Small intestine (tissue), 7 donors: ENCODE results near the gene OR52N5. TPM values are rescaled to one million over a fixed set of nuclear protein-coding genes. Genes with fewer than 3 reads are reported as not detected.

Experiments used
- DNase-seq, 2 donors: peaks; one replicate each; pipeline versions ENCODE4 v3.0.0 to v3.0.0-alpha.2; 2013
- FAIRE-seq: peaks from 2 replicates; lab custom pipeline; 2012; peaks lifted over from hg19 to GRCh38; lab: Jason Lieb, UNC
- H3K27ac ChIP-seq, 3 donors: one replicate each; pipeline ENCODE4 v1.5.1; 2013; ENCODE audit warnings: low read length in 2 of 3, mild to moderate bottlenecking in 2 of 3, control low read depth in 1 of 3, inconsistent platforms in 1 of 3, low read depth in 1 of 3, moderate library complexity in 1 of 3
- H3K27me3 ChIP-seq, 3 donors: one replicate each; pipeline ENCODE4 v1.6.1; 2013; ENCODE audit warnings: low read length in 3 of 3, inconsistent platforms in 1 of 3; ENCODE audit not compliant: control insufficient read depth in 3 of 3, insufficient read depth in 3 of 3
- H3K36me3 ChIP-seq, 3 donors: one replicate each; pipeline ENCODE4 v1.6.1; 2013; ENCODE audit warnings: low read length in 3 of 3, inconsistent platforms in 1 of 3, low read depth in 1 of 3, mild to moderate bottlenecking in 1 of 3, moderate library complexity in 1 of 3; ENCODE audit not compliant: control insufficient read depth in 3 of 3, insufficient read depth in 2 of 3
- H3K4me1 ChIP-seq, 3 donors: one replicate each; pipeline ENCODE4 v1.6.1; 2013; ENCODE audit warnings: low read length in 2 of 3, inconsistent platforms in 1 of 3, low read depth in 1 of 3, mild to moderate bottlenecking in 1 of 3, moderate library complexity in 1 of 3; ENCODE audit not compliant: control insufficient read depth in 3 of 3, insufficient read depth in 2 of 3
- H3K4me3 ChIP-seq, 3 donors: one replicate each; pipeline ENCODE4 v1.5.1; 2013; ENCODE audit warnings: low read length in 3 of 3, control low read depth in 1 of 3, inconsistent platforms in 1 of 3, low read depth in 1 of 3, mild to moderate bottlenecking in 1 of 3, moderate library complexity in 1 of 3
- H3K9me3 ChIP-seq, 2 donors: one replicate each; pipeline ENCODE4 v1.6.1; 2013; ENCODE audit warnings: low read depth in 1 of 2, low read length in 1 of 2; ENCODE audit not compliant: control insufficient read depth in 2 of 2, insufficient read depth in 1 of 2
- WGBS, 3 donors: extraction: QIAGEN DNeasy Blood & Tissue Kit; methylation state at CpG; one replicate each; pipeline ENCODE4 v1.1.7; 2013; 5-methylcytosine and 5-hydroxymethylcytosine counted together
- polyA plus RNA-seq, 4 donors: library from polyadenylated mRNA; stranded (reverse) in 3 of 4; unstranded in 1 of 4; fragments of 200-250 nt in 3 of 4; fragments of 120-200 nt in 1 of 4; gene quantifications; one replicate each; pipeline versions ENCODE4 v1.2.1 to v1.2.3, GENCODE V29; 2013
- donor health status: healthy with polysubstance abuse.
- donor health status: control.
- donor health status: control.
- donor health status: Bipolar disorder and iron deficiency.
- donor health status: healthy.

Gene OR52N5
- polyA plus RNA-seq, 4 donors, result not detected

GRCh38 chr11:5807580-5807979 lies 24.4 kb upstream of the OR52N5 start:
- WGBS, 3 donors, result 65 to 70% (median 66%) methylated on average over 10 of the region's 10 CpGs
- FAIRE-seq, result no peak
- H3K4me1 ChIP-seq, result peaks cover 0 to 3% (median 0%) of the 10 kb centered on the region in 3 donors

GRCh38 chr11:5803982-5804381 lies 20.8 kb upstream of the OR52N5 start:
- no peak for DNase-seq
- Histone ChIP-seq H3K36me3 (no peaks in the 10 kb centered on the region), H3K9me3 (no peaks in the 10 kb centered on the region), H3K4me3 (no peak overlapping the region), H3K27ac (no peak overlapping the region), H3K27me3 (peaks cover 0 to 7% (median 5%) of the 10 kb centered on the region in 3 donors), H3K4me1 (peaks cover 0 to 3% (median 0%) of the 10 kb centered on the region in 3 donors)
- no peak for FAIRE-seq
- 86 to 89% (median 88%) methylated on average over 5 of the region's 5 CpGs for WGBS, 3 donors

More at GRCh38 chr11:5807580-5807979, 24.4 kb upstream of the OR52N5 start:
- no peak for DNase-seq
- H3K27me3 ChIP-seq, result peaks cover 0 to 11% (median 3%) of the 10 kb centered on the region in 3 donors
- no peaks in the 10 kb centered on the region for H3K36me3 ChIP-seq
- no peak overlapping the region for H3K4me3 ChIP-seq
- H3K27ac ChIP-seq, result no peak overlapping the region
- H3K9me3 ChIP-seq, result no peaks in the 10 kb centered on the region

GRCh38 chr11:5796541-5796940 lies 13.4 kb upstream of the OR52N5 start:
- FAIRE-seq, result no peak
- no peaks in the 10 kb centered on the region for H3K4me1 ChIP-seq
- H3K27ac ChIP-seq, result no peak overlapping the region
- H3K27me3 ChIP-seq, result peaks cover 0 to 2% (median 0%) of the 10 kb centered on the region in 3 donors
- H3K9me3 ChIP-seq, result no peaks in the 10 kb centered on the region
- DNase-seq, result no peak
- no peak overlapping the region for H3K4me3 ChIP-seq
- 84 to 90% (median 87%) methylated on average over 6 of the region's 6 CpGs for WGBS, 3 donors
- H3K36me3 ChIP-seq, result no peaks in the 10 kb centered on the region

GRCh38 chr11:5791165-5791564 lies 8.0 kb upstream of the OR52N5 start, which contains the start of gene OR52N1:
Gene OR52N1 (minus strand): TSS chr11:5791265. CDS start chr11:5788816, 2,449 bp downstream.
- FAIRE-seq (no peak), DNase-seq (no peak)
- 74 to 84% (median 77%) methylated on average over 3 of the region's 3 CpGs for WGBS, 3 donors
- no peaks in the 10 kb centered on the region for H3K9me3 ChIP-seq
- no peak within 1 kb of the TSS for H3K27ac ChIP-seq
- H3K4me1 ChIP-seq, result no peaks in the 10 kb centered on the region
- H3K27me3 ChIP-seq, result no peaks in the 10 kb centered on the region
- H3K36me3 ChIP-seq, result no peaks in the 10 kb centered on the region
- no peak within 1 kb of the TSS for H3K4me3 ChIP-seq

GRCh38 chr11:5767056-5767455 lies 16.1 kb downstream of the OR52N5 start:
- FAIRE-seq (no peak), DNase-seq (no peak)
- H3K27me3 ChIP-seq, result no peaks in the 10 kb centered on the region
- no peaks in the 10 kb centered on the region for H3K4me1 ChIP-seq
- no peaks in the 10 kb centered on the region for H3K9me3 ChIP-seq
- H3K36me3 ChIP-seq, result no peaks in the 10 kb centered on the region
- WGBS, 3 donors, result 23 to 52% (median 30%) methylated on average over 1 of the region's 1 CpG
- no peak overlapping the region for H3K4me3 ChIP-seq
- H3K27ac ChIP-seq, result no peak overlapping the region

GRCh38 chr11:5753943-5754342 lies 29.2 kb downstream of the OR52N5 start, which contains the start of gene OR52N4:
Gene OR52N4 (plus strand): TSS chr11:5754243. CDS start chr11:5754741, 498 bp downstream.
- FAIRE-seq (no peak), DNase-seq (no peak)
- Histone ChIP-seq H3K27me3 (no peaks in the 10 kb centered on the region), H3K27ac (no peak within 1 kb of the TSS), H3K9me3 (no peaks in the 10 kb centered on the region), H3K4me1 (no peaks in the 10 kb centered on the region), H3K4me3 (no peak within 1 kb of the TSS), H3K36me3 (no peaks in the 10 kb centered on the region)
- 83 to 97% (median 90%) methylated on average over 1 of the region's 1 CpG for WGBS, 3 donors

GRCh38 chr11:5749836-5750235 lies 33.3 kb downstream of the OR52N5 start:
- Histone ChIP-seq H3K4me3 (no peak overlapping the region), H3K27ac (no peak overlapping the region), H3K27me3 (no peaks in the 10 kb centered on the region), H3K36me3 (no peaks in the 10 kb centered on the region), H3K4me1 (no peaks in the 10 kb centered on the region), H3K9me3 (no peaks in the 10 kb centered on the region)
- no peak for DNase-seq
- no peak for FAIRE-seq
- WGBS, 3 donors, result 78 to 83% (median 79%) methylated on average over 3 of the region's 3 CpGs

GRCh38 chr11:5746614-5747013 lies 36.5 kb downstream of the OR52N5 start:
- Histone ChIP-seq H3K9me3 (peaks cover 0 to 2% of the 10 kb centered on the region in 2 donors), H3K4me3 (no peak overlapping the region), H3K27ac (no peak overlapping the region), H3K27me3 (no peaks in the 10 kb centered on the region), H3K4me1 (no peaks in the 10 kb centered on the region), H3K36me3 (no peaks in the 10 kb centered on the region)
- FAIRE-seq, result no peak
- DNase-seq, result no peak
- WGBS, 3 donors, result 86 to 90% (median 87%) methylated on average over 3 of the region's 3 CpGs

- no peak for FAIRE-seq
- H3K4me1 ChIP-seq, result no peaks in the 10 kb centered on the region
- H3K9me3 ChIP-seq, result peaks cover 0 to 7% of the 10 kb centered on the region in 2 donors
- DNase-seq, result no peak
- no peak overlapping the region for H3K4me3 ChIP-seq
- H3K36me3 ChIP-seq, result no peaks in the 10 kb centered on the region
- no peak overlapping the region for H3K27ac ChIP-seq
- H3K27me3 ChIP-seq, result no peaks in the 10 kb centered on the region
- WGBS, 3 donors, result 20 to 54% (median 23%) methylated on average over 1 of the region's 1 CpG
Measured at GRCh38 chr11:5738431-5738830, 44.7 kb downstream of the OR52N5 start.
